ENCODE results near the gene POU6F2. TPM values are rescaled to one million over a fixed set of nuclear protein-coding genes. Genes with fewer than 3 reads are reported as not detected.

Gene POU6F2
- total RNA-seq, 1 experiment from 2014 or later, result 0.27 TPM

DNA sequence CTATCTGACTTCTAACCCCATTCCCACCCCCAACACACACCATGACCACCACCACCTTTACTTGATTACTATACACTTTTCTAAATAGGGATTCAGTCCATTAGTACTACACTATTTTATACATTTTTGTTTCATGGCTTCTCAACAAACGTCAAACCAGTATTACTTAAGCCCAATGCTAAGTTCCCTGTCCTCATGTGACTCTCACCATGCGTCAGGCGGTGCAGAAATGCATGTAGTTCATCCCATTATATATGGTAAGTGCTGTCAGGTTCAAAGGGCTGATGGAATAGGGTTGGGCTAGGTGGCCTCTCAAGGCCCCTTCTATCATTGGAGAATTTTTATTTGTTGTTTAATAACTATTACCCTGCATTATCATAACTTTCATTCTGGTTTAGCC is 49.2 kb upstream of the POU6F2 start (continued):
- TF ChIP-seq RAD21 (IDR thresholded peaks at IDR 0.05; ENCODE audit: low read depth) (no peak), REST (IDR thresholded peaks at IDR 0.05; ENCODE audit: low read depth) (no peak)
- TF ChIP-seq, protein P1, sequence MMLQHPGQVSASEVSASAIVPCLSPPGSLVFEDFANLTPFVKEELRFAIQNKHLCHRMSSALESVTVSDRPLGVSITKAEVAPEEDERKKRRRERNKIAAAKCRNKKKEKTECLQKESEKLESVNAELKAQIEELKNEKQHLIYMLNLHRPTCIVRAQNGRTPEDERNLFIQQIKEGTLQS (IDR thresholded peaks at IDR 0.05), result no peak

DNA sequence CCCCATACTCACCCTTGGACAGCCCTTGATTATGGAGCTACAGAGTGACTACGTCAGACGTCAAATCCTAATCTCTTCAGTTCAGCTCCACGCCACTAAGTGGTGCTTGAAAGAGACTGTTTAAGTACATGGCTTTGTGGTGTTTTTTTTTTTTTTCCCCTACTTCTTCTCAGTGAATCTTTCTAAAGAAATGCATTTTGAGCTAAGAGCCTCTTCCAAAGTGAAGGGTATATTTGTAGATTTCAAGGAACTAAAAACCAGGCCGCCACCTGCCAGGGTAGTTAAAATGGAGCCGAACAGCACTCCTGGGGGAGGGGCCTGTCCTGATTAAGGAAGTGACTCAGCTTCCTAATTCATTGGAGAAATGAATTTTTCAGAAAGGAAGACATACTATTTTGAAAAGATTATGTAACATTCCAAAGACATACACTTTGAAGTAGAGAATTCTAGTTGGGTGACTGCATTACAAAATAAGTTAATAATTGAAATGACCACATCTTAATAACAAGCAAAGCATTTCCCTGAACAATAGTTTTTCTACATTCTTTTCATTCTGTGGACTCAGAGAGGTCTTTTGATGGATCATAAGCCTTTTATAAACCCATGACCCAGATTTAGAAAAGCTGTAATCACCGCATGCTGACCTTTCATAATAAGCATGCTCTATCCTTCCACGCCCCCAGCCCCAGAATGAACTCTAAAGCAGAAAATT is 48.1 kb upstream of the POU6F2 start:
- BruUV-seq (replicated peaks), result no TSS peak
- DNase-seq (ENCODE audit: low read depth, low spot score) (no peak), ATAC-seq (no peak)
- H3K9ac ChIP-seq (ENCODE audit: low read length), result no peak overlapping the region
- no peak overlapping the region for H3K4me3 ChIP-seq (replicated peaks in 1 of 2; ENCODE audit: low read depth in 1 of 2, low read length in 2 of 2)
- TF ChIP-seq, protein P2, sequence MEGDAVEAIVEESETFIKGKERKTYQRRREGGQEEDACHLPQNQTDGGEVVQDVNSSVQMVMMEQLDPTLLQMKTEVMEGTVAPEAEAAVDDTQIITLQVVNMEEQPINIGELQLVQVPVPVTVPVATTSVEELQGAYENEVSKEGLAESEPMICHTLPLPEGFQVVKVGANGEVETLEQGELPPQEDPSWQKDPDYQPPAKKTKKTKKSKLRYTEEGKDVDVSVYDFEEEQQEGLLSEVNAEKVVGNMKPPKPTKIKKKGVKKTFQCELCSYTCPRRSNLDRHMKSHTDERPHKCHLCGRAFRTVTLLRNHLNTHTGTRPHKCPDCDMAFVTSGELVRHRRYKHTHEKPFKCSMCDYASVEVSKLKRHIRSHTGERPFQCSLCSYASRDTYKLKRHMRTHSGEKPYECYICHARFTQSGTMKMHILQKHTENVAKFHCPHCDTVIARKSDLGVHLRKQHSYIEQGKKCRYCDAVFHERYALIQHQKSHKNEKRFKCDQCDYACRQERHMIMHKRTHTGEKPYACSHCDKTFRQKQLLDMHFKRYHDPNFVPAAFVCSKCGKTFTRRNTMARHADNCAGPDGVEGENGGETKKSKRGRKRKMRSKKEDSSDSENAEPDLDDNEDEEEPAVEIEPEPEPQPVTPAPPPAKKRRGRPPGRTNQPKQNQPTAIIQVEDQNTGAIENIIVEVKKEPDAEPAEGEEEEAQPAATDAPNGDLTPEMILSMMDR (IDR thresholded peaks at IDR 0.05 in 2 of 3, conservative IDR thresholded peaks at IDR 0.05 in 1 of 3; ENCODE audit: borderline replicate concordance in 1 of 3, insufficient read depth in 1 of 3, low read depth in 2 of 3, low read length in 2 of 3), result 0 out of 6 replicates have a peak, but pooled peaks of 1 of the 3 experiments have one; percentile 9
- TF ChIP-seq, protein P1 (IDR thresholded peaks at IDR 0.05), result no peak
- no peak overlapping the region for H3K27ac ChIP-seq (ENCODE audit: low read depth, low read length)
- H4K20me1 ChIP-seq (ENCODE audit: insufficient read depth), result no peaks in the 10 kb centered on the region
- H3K79me2 ChIP-seq (ENCODE audit: insufficient read depth, low read length), result no peaks in the 10 kb centered on the region
- H3K36me3 ChIP-seq (ENCODE audit: control insufficient read depth in 1 of 2, insufficient read depth in 2 of 2, low read length in 2 of 2), result no peaks in the 10 kb centered on the region
- ChIA-PET RAD21 (ENCODE audit: low non-redundant PET in 1 of 2, low total read pairs in 2 of 2, uncharacterized antibody in 2 of 2, unreplicated experiment in 2 of 2) (no interaction called here), POLR2A (no interaction called here), CTCF (interaction anchor here (0.8 to 1.4 kb wide), 2 partner anchors 10 to 49 kb away, joined by 3 read pairs; no protein-coding TSS in a partner anchor)
- peak overlapping the region; percentile 60 for H2AFZ ChIP-seq (ENCODE audit: low read depth, low read length, poor library complexity, severe bottlenecking)
- no peak overlapping the region for H3K4me2 ChIP-seq (ENCODE audit: low read length)
- intact Hi-C loops (cut with micrococcal nuclease), result loop anchor here (5.0 kb wide), 1 partner anchor 132 kb away; no protein-coding TSS in a partner anchor
- H3K27me3 ChIP-seq (ENCODE audit: insufficient read depth, low read length), result 0 out of 2 replicates have a peak, but pooled peaks cover under 1% of the 10 kb centered on the region
- H3K9me3 ChIP-seq (ENCODE audit: control insufficient read depth in 1 of 2, insufficient read depth in 1 of 2, low read depth in 1 of 2, low read length in 2 of 2), result no peaks in the 10 kb centered on the region
- H3K9me2 ChIP-seq (ENCODE audit: insufficient read depth), result no peaks in the 10 kb centered on the region
- H3K4me1 ChIP-seq (ENCODE audit: control insufficient read depth in 1 of 2, insufficient read depth in 2 of 2, low read length in 2 of 2), result 0 out of 4 replicates have a peak, but pooled peaks cover 0 to 3% of the 10 kb centered on the region in 2 experiments
